Esophagus muscularis mucosa (tissue), 4 donors: ENCODE measurements around the gene CYP19A1.

Experiments used
- EP300 ChIP-seq: sonication (generic); formaldehyde crosslinking; IDR thresholded peaks from one replicate; pipeline ENCODE4 v1.6.1; 2017; ENCODE audit warnings: antibody characterized with exemption
- POLR2A ChIP-seq: fragments of 450-650 bp; IDR thresholded peaks from one replicate; pipeline ENCODE4 v1.6.1; 2017; ENCODE audit warnings: antibody characterized with exemption, moderate library complexity, mild to moderate bottlenecking, low read depth
- POLR2AphosphoS5 ChIP-seq, 2 donors: sonication (generic); formaldehyde crosslinking; IDR thresholded peaks; one replicate each; pipeline ENCODE4 v1.6.1; 2017; ENCODE audit warnings: antibody characterized with exemption in 2 of 2
- TF ChIP-seq, protein P1 (sequence below), 3 experiments: fragments of 200-600 bp in 2 of 3; fragments of 450-650 bp in 1 of 3; sonication (generic) in 2 of 3; IDR thresholded peaks; one replicate each; pipeline ENCODE4 v1.5.1; 2017 to 2019; ENCODE audit warnings: antibody characterized with exemption in 3 of 3, mild to moderate bottlenecking in 2 of 3, moderate library complexity in 1 of 3

DNA sequence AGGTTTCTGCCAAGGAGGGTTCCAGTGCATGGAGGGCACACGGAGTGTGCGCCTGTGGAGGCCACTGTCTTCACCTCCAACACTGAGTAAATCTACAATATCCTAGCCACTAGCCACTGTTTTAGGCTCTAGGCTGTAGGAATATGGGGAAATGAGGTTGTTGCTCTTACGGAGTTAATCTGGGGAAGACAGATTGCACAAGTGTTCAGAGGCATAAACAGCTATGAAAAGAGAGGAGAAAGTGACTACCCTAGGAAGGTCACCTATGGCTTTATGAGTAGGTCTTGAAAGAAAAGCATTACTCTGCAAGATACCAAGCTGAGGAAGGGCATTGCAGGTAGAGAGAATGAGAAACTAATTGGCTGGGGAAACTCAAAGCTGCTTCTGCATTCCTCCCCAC, 85.7 kb downstream of the CYP19A1 start:
- no peak for TF ChIP-seq POLR2A
- no peak for TF ChIP-seq POLR2AphosphoS5 (IDR thresholded peaks at IDR 0.05)
- TF ChIP-seq EP300, result no peak
- TF ChIP-seq, protein P1, sequence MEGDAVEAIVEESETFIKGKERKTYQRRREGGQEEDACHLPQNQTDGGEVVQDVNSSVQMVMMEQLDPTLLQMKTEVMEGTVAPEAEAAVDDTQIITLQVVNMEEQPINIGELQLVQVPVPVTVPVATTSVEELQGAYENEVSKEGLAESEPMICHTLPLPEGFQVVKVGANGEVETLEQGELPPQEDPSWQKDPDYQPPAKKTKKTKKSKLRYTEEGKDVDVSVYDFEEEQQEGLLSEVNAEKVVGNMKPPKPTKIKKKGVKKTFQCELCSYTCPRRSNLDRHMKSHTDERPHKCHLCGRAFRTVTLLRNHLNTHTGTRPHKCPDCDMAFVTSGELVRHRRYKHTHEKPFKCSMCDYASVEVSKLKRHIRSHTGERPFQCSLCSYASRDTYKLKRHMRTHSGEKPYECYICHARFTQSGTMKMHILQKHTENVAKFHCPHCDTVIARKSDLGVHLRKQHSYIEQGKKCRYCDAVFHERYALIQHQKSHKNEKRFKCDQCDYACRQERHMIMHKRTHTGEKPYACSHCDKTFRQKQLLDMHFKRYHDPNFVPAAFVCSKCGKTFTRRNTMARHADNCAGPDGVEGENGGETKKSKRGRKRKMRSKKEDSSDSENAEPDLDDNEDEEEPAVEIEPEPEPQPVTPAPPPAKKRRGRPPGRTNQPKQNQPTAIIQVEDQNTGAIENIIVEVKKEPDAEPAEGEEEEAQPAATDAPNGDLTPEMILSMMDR (IDR thresholded peaks at IDR 0.05), result no peak
